Measurements from ENCODE around the gene HLA-E. TPM values are rescaled to one million over a fixed set of nuclear protein-coding genes. Genes with fewer than 3 reads are reported as not detected.

The HLA-E gene
- 47.0 and 49.6 TPM in 2 replicates for total RNA-seq (2022)
- Bru-seq, nascent RNA, result percentile 79 among the genes with signal in this experiment
- BruChase-seq, experiment 1, labeled RNA remaining after a 2-hour chase, result percentile 86 among the genes with signal in this experiment
- percentile 95 among the genes with signal in this experiment for BruChase-seq, experiment 2, labeled RNA remaining after a 6-hour chase
- long read RNA-seq, transcript HLA-E-201 (8 exons, 2,601 nt), result major isoform, 75 of 101 reads
- long read RNA-seq, partial matches to known transcripts, result 21 of 101 reads
- long read RNA-seq, other reads (novel, unspliced or antisense), result 5 of 101 reads

DNA sequence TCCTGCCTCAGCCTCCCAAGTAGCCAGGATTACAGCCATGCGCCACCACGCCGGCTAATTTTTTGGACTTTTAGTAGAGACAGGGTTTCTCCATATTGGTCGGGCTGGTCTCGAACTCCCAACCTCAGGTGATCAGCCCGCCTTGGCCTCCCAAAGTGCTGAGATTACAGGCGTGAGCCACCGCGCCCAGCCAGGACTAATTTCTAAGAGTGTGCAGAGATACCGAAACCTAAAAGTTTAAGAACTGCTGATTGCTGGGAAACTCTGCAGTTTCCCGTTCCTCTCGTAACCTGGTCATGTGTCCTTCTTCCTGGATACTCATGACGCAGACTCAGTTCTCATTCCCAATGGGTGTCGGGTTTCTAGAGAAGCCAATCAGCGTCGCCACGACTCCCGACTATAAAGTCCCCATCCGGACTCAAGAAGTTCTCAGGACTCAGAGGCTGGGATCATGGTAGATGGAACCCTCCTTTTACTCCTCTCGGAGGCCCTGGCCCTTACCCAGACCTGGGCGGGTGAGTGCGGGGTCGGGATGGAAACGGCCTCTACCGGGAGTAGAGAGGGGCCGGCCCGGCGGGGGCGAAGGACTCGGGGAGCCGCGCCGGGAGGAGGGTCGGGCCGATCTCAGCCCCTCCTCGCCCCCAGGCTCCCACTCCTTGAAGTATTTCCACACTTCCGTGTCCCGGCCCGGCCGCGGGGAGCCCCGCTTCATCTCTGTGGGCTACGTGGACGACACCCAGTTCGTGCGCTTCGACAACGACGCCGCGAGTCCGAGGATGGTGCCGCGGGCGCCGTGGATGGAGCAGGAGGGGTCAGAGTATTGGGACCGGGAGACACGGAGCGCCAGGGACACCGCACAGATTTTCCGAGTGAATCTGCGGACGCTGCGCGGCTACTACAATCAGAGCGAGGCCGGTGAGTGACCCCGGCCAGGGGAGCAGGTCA, at the start of gene HLA-E:
TSS of gene HLA-E (plus strand) at position 429 of the 945 bp plus-strand sequence. CDS start at position 452, 23 bp downstream.
- DNase-seq, result peak; percentile 91 to 95
- Mint-ChIP-seq H3K27me3 (ENCODE audit: insufficient read depth, unreplicated experiment) (no peaks in the 10 kb centered on the region), H3K36me3 (ENCODE audit: insufficient read depth, unreplicated experiment) (peaks cover 31% of the 10 kb centered on the region), H3K4me1 (ENCODE audit: low read depth, unreplicated experiment) (no peaks in the 10 kb centered on the region), H3K27ac (ENCODE audit: unreplicated experiment) (peak within 1 kb of the TSS; percentile 91), H3K9me3 (ENCODE audit: unreplicated experiment) (no peaks in the 10 kb centered on the region), H3K4me3 (ENCODE audit: unreplicated experiment) (peak within 1 kb of the TSS; percentile 85)
- H3K4me1 ChIP-seq, result no peaks in the 10 kb centered on the region
- POLR2A ChIA-PET, result no interaction called here
- H3K36me3 ChIP-seq (ENCODE audit: control insufficient read depth, insufficient read depth, low read length), result peaks cover 3% of the 10 kb centered on the region
- no peaks in the 10 kb centered on the region for H3K27me3 ChIP-seq (replicated peaks; ENCODE audit: control insufficient read depth, insufficient read depth, low read length)
- H3K4me3 ChIP-seq (ENCODE audit: low read depth, low read length), result peak within 1 kb of the TSS; percentile 88
- CTCF ChIA-PET, result no interaction called here
- H3K9me3 ChIP-seq, result no peaks in the 10 kb centered on the region
- TSS peak; percentile 59 for BruUV-seq (replicated peaks)
- intact Hi-C loops (cut with micrococcal nuclease; ENCODE audit: unreplicated experiment), result no loop called here
- TF ChIP-seq, protein P1, sequence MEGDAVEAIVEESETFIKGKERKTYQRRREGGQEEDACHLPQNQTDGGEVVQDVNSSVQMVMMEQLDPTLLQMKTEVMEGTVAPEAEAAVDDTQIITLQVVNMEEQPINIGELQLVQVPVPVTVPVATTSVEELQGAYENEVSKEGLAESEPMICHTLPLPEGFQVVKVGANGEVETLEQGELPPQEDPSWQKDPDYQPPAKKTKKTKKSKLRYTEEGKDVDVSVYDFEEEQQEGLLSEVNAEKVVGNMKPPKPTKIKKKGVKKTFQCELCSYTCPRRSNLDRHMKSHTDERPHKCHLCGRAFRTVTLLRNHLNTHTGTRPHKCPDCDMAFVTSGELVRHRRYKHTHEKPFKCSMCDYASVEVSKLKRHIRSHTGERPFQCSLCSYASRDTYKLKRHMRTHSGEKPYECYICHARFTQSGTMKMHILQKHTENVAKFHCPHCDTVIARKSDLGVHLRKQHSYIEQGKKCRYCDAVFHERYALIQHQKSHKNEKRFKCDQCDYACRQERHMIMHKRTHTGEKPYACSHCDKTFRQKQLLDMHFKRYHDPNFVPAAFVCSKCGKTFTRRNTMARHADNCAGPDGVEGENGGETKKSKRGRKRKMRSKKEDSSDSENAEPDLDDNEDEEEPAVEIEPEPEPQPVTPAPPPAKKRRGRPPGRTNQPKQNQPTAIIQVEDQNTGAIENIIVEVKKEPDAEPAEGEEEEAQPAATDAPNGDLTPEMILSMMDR (IDR thresholded peaks at IDR 0.05; ENCODE audit: insufficient read depth in 1 of 2, low read depth in 1 of 2, low read length in 1 of 2, severe bottlenecking in 1 of 2, unreplicated experiment in 1 of 2), result no peak

DNA sequence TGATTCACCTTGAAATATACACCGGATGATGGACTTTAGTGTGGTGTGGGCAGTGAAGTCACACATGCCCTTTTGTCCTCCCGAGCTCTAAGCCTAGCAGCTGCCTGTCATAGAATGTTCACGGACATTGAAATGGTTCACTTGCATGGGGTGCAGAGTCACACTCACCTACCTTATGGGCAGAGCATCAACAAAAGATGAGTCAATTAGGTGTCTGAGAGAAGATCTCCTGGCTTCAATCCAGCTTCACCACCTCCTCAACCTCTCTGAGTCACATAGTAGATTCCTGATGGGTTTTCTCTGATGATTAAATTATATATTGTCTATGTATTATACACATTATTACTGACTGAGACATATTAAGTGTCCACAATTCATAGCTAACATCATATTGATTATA, 48.1 kb upstream of the HLA-E start:
- ChIA-PET CTCF (no interaction called here), POLR2A (no interaction called here)
- H3K27ac Mint-ChIP-seq (ENCODE audit: unreplicated experiment), result no peak overlapping the region
- no TSS peak for BruUV-seq (replicated peaks)
- no peaks in the 10 kb centered on the region for H3K4me1 Mint-ChIP-seq (ENCODE audit: low read depth, unreplicated experiment)
- Histone ChIP-seq H3K4me3 (ENCODE audit: low read depth, low read length) (no peak overlapping the region), H3K36me3 (ENCODE audit: control insufficient read depth, insufficient read depth, low read length) (no peaks in the 10 kb centered on the region), H3K9me3 (no peaks in the 10 kb centered on the region), H3K4me1 (no peaks in the 10 kb centered on the region), H3K27me3 (replicated peaks; ENCODE audit: control insufficient read depth, insufficient read depth, low read length) (no peaks in the 10 kb centered on the region; the same call in 1 of the 2 replicates)
- no peaks in the 10 kb centered on the region for H3K9me3 Mint-ChIP-seq (ENCODE audit: unreplicated experiment)
- intact Hi-C loops (cut with micrococcal nuclease; ENCODE audit: unreplicated experiment), result no loop called here
- TF ChIP-seq, protein P1 (IDR thresholded peaks at IDR 0.05; ENCODE audit: insufficient read depth in 1 of 2, low read depth in 1 of 2, low read length in 1 of 2, severe bottlenecking in 1 of 2, unreplicated experiment in 1 of 2), result no peak
- H3K4me3 Mint-ChIP-seq (ENCODE audit: unreplicated experiment), result no peak overlapping the region
- H3K36me3 Mint-ChIP-seq (ENCODE audit: insufficient read depth, unreplicated experiment), result no peaks in the 10 kb centered on the region
- H3K27me3 Mint-ChIP-seq (ENCODE audit: insufficient read depth, unreplicated experiment), result peaks cover 46% of the 10 kb centered on the region
- no peak for DNase-seq

DNA sequence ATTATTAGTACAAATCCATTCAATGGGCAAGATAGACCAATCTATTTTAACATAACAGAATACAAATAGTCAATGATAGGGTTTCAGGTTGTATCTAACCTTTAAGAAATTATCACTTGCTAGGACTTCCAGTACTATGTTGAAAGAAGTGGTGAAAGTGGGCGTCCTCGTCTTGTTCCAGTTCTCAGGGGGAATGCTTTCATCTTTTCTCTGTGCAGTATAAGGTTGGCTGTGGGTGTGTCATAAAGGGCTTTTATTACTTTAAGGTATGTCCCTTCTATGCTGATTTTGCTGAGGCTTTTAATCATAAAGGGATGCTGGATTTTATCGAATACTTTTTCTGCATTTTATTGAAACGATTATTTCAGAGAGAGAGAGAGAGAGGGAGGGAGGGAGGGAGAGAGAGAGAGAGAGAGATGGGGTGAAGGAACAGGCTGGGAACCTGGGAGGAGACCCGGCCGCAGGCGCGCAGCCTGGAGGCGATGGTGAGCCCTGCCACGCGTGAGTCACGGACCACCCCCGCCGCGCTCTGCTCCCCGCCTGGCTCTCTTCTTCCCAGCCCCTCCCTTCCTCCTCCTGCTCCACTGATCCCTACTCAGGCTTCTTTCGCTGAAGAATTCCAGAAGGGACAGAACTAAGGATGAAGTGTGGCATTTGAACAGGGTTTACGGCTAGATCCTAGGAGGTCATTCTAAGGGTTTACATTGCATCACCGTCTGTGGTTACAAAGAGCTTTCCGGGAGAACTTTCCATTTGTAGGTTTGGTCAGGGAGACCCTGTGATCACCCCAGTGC, 45.5 kb upstream of the HLA-E start:
- BruUV-seq (replicated peaks), result no TSS peak
- intact Hi-C loops (cut with micrococcal nuclease; ENCODE audit: unreplicated experiment), result no loop called here
- TF ChIP-seq, protein P1 (IDR thresholded peaks at IDR 0.05; ENCODE audit: insufficient read depth in 1 of 2, low read depth in 1 of 2, low read length in 1 of 2, severe bottlenecking in 1 of 2, unreplicated experiment in 1 of 2), result no peak
- ChIA-PET CTCF (no interaction called here), POLR2A (no interaction called here)
- Mint-ChIP-seq H3K27ac (ENCODE audit: unreplicated experiment) (no peak overlapping the region), H3K9me3 (ENCODE audit: unreplicated experiment) (no peaks in the 10 kb centered on the region), H3K36me3 (ENCODE audit: insufficient read depth, unreplicated experiment) (no peaks in the 10 kb centered on the region), H3K4me1 (ENCODE audit: low read depth, unreplicated experiment) (no peaks in the 10 kb centered on the region), H3K4me3 (ENCODE audit: unreplicated experiment) (no peak overlapping the region), H3K27me3 (ENCODE audit: insufficient read depth, unreplicated experiment) (peaks cover 47% of the 10 kb centered on the region)
- Histone ChIP-seq H3K4me1 (no peaks in the 10 kb centered on the region), H3K4me3 (ENCODE audit: low read depth, low read length) (no peak overlapping the region), H3K9me3 (no peaks in the 10 kb centered on the region), H3K36me3 (ENCODE audit: control insufficient read depth, insufficient read depth, low read length) (no peaks in the 10 kb centered on the region), H3K27me3 (replicated peaks; ENCODE audit: control insufficient read depth, insufficient read depth, low read length) (no peaks in the 10 kb centered on the region; the same call in 1 of the 2 replicates)
- no peak for DNase-seq
